NCI-H146 treated with DMSO at 0.1 percent for 48 hours (cell line): Measurements from ENCODE around the gene NPEPPS.
A peak's percentile ranks its signal among the peaks of the same experiment; 100 is the strongest.
"Not testable (repeated sequence)": the region's sequence is repeated elsewhere in the genome, so short reads cannot be mapped to it uniquely, and the experiment has no call there.

Experiments used
- DNase-seq: peaks from one replicate; lab custom pipeline; 2025; ENCODE audit not compliant: unreplicated experiment; lab: John Stamatoyannopoulos, UW

NPEPPS gene

DNA sequence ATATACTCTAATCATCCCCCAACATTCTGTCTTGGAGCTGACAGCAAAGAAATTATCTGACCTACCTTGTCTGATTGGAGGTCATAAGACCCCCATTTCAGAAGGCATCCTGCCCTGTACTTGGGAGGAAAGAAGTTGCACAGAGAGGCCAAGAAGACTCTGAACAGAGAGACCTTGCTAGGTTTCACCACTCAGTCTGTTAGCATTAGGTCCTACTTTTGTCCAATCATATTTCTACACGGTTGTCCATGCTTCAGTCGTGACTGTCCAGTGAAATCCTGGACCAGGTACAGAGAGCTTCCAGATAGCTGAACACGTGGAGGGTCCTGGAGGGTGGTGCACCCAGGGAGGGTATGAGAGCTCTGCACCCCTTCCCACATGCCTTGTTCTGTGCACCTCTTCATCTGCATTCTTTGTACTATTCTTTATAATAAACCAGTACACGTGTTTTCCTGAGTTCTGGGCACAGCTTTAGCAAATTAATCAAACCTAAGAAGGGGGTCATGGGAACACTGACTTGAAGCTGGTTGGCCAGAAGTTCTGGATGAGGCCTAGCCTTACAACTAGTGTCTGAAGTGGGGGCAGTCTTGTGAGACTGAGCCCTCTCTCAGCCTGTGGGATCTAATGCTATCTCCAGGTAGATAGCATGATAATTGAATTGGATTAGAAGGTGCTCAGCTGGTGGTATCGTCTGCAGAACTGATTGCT, 30.9 kb downstream of the NPEPPS start:
- DNase-seq = not testable (repeated sequence)

DNA sequence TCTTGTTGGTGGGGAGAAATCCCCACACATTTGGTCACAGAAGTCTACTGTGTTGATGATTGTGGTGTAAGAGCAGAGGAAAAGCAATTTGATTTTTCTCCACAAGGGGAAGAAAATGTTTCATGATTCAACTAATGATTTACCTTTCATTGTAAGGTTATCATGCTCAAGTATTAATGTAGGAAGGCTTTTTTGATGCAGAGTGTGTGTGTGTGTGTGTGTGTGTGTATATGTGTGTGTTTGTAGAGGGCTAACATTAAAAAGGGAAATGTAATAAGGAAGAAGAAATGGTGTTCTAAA, 31.4 kb downstream of the NPEPPS start:
- not testable (repeated sequence) for DNase-seq

GRCh38 chr17:47567261-47567660, 36.4 kb downstream of the NPEPPS start:
- DNase-seq = not testable (repeated sequence)

DNA sequence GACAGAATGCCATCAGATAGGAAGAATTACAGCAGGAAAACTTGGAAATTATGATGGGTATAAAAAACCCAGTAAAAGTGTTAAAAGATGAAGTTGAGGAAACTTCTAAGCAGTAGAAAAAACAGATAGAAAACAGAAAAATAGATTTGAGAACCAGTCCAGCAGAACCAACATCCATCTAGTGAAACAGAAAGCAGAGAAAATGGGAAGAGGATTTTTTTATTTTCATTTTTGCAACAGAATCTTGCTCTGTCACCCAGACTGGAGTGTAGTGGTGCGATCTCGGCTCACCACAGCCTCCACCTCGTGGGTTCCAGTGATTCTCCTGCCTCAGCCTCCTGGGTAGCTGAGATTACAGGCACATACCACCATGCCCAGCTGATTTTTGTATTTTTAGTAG, 41.7 kb downstream of the NPEPPS start:
- DNase-seq = not testable (repeated sequence)

DNA sequence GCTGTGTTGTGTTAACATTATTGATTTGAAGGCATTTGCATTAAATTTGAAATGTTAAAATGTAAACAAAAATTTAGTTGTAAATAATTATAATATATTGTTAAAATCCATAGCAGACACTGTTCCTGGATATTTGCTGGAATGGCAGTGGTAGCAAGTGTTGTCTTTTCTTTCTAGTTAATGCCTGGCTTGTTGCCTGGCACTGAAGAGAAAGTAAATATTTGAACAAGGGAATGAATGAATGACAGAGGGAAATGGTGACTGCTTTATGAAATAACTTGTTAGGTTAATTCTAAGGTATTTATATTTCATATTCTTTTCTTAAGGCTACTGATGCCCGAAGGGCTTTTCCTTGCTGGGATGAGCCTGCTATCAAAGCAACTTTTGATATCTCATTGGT, 51.5 kb downstream of the NPEPPS start:
- DNase-seq = not testable (repeated sequence)

GRCh38 chr17:47586378-47587055, 55.6 kb downstream of the NPEPPS start:
- not testable (repeated sequence) for DNase-seq

GRCh38 chr17:47593522-47593921, 62.6 kb downstream of the NPEPPS start:
- DNase-seq = not testable (repeated sequence)

GRCh38 chr17:47603830-47604597, 73.1 kb downstream of the NPEPPS start:
- DNase-seq = no peak

GRCh38 chr17:47604598-47604927, 73.7 kb downstream of the NPEPPS start:
- DNase-seq = peak; percentile 84

DNA sequence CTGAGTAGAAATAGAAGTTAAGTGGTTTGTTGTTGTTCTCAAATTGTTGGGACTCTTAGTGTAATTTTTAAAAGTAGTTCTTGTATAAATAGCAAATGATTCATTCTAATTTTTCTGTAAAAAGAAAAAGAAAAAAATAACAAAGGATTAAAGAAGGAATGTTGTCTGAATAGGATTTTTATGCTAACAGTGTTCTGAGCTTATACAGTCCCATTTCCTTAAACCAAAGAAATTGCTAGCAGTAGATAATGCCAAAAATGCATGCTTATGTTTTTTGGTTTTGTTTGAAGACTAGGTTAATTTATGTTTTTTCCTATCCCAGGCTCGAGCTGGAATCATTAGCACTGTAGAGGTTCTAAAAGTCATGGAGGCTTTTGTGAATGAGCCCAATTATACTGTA, 74.1 kb downstream of the NPEPPS start:
- DNase-seq = no peak

GRCh38 chr17:47607481-47607880, 76.6 kb downstream of the NPEPPS start:
- no peak for DNase-seq

GRCh38 chr17:47611372-47612350, 80.8 kb downstream of the NPEPPS start:
- no peak for DNase-seq

GRCh38 chr17:47615766-47616424, 85.0 kb downstream of the NPEPPS start:
- peak; percentile 11 for DNase-seq

GRCh38 chr17:47618410-47618809, 87.5 kb downstream of the NPEPPS start:
- DNase-seq = no peak

GRCh38 chr17:47620503-47621245, 89.8 kb downstream of the NPEPPS start:
- peak; percentile 99 for DNase-seq

GRCh38 chr17:47621293-47622179, 90.6 kb downstream of the NPEPPS start:
- DNase-seq = no peak

DNA sequence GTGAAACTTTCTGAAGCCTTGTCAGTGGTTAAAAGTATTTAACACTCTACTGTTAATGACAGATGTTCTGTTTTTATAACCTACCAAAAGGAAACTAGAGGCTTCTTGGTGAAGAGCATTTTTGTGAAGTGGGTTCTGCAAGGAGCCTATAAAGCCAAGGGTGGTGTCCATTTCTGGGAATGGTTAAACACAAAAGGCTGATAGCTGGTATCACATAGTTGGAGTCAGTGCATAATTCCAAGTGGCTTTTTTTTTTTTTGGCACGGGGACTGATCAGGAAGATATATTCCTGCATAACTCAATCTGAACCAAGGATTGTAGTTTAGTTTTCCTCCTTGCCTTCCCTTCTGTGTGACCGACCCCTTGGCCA, 91.3 kb downstream of the NPEPPS start:
- DNase-seq = no peak

GRCh38 chr17:47624727-47625068, 93.8 kb downstream of the NPEPPS start:
- DNase-seq = peak; percentile 47

DNA sequence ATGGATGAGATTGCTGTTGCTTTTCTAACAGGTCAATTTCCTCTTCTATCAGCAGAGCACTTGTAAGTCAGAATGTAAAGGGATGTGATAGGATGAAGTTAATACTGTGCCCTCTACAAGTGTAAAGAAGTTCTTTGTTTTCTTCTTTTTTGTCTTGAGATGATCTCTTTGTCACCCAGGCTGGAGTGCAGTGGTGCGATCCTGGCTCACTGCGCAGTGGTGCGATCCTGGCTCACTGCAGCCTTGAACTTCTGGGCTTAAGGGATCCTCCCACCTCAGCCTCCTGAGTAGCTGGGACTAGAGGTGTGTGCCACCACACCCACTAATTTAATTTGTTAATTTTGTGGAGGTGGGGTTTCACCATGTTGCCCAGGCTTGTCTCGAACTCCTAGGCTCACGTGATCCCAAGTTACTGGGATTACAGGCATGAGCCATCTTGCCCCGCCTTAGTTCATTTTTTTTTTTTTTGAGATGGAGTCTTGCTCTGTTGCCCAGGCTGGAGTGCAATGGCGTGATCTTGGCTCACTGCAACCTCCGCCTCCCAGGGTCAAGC, 97.2 kb downstream of the NPEPPS start:
- DNase-seq = no peak
